ENCODE data around the gene CCDC182.

Gene CCDC182

DNA sequence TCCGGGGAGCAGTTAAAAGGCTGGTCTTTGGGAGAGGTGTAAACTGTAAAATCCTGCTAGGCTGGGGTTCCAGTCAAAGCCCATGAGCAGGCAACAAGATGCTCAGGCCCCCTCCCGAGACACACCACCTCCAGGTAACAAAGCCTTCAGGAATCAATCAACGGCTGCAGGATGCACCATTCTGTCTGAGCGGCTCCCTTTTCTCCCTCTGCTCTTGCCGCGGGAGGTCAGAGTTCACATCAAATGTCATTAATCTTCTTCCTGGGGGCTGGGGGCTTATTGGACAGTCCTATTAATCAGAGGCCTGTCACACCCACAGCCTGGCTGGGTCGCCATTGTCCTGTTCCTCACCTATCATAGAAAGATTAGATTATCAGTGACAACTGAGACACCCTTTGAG is 11.9 kb upstream of the CCDC182 start:
- H3K27me3 ChIP-seq (ENCODE audit: insufficient read depth, low read length): 0 out of 2 replicates have a peak, but pooled peaks cover 4% of the 10 kb centered on the region
- TF ChIP-seq, protein P1, sequence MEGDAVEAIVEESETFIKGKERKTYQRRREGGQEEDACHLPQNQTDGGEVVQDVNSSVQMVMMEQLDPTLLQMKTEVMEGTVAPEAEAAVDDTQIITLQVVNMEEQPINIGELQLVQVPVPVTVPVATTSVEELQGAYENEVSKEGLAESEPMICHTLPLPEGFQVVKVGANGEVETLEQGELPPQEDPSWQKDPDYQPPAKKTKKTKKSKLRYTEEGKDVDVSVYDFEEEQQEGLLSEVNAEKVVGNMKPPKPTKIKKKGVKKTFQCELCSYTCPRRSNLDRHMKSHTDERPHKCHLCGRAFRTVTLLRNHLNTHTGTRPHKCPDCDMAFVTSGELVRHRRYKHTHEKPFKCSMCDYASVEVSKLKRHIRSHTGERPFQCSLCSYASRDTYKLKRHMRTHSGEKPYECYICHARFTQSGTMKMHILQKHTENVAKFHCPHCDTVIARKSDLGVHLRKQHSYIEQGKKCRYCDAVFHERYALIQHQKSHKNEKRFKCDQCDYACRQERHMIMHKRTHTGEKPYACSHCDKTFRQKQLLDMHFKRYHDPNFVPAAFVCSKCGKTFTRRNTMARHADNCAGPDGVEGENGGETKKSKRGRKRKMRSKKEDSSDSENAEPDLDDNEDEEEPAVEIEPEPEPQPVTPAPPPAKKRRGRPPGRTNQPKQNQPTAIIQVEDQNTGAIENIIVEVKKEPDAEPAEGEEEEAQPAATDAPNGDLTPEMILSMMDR (IDR thresholded peaks at IDR 0.05; ENCODE audit: low read length): no peak
- TF ChIP-seq EZH2 (IDR thresholded peaks at IDR 0.05; ENCODE audit: borderline replicate concordance, low read length): no peak
- H3K79me2 ChIP-seq (ENCODE audit: insufficient read depth, low read length): no peaks in the 10 kb centered on the region
- no peak overlapping the region for H3K27ac ChIP-seq (ENCODE audit: low read depth, low read length, poor library complexity, severe bottlenecking)
- no peaks in the 10 kb centered on the region for H3K4me1 ChIP-seq (ENCODE audit: insufficient read depth, low read length, severe bottlenecking)
- H3F3A ChIP-seq (ENCODE audit: insufficient read depth, low read length): no peaks in the 10 kb centered on the region
- H4K20me1 ChIP-seq (ENCODE audit: insufficient read depth, low read length): no peaks in the 10 kb centered on the region
- H3K36me3 ChIP-seq (ENCODE audit: insufficient read depth, low read length): no peaks in the 10 kb centered on the region
- no peak overlapping the region for H2AFZ ChIP-seq (ENCODE audit: low read length)
- no peaks in the 10 kb centered on the region for H3K9me2 ChIP-seq (ENCODE audit: low read depth, low read length)
- no peak overlapping the region for H3K9ac ChIP-seq (ENCODE audit: low read length)
- H3K9me3 ChIP-seq (ENCODE audit: low read length): no peaks in the 10 kb centered on the region
- H3K4me3 ChIP-seq (ENCODE audit: low read depth, low read length, poor library complexity, severe bottlenecking): no peak overlapping the region
- H3K4me2 ChIP-seq (ENCODE audit: low read length): no peak overlapping the region

DNA sequence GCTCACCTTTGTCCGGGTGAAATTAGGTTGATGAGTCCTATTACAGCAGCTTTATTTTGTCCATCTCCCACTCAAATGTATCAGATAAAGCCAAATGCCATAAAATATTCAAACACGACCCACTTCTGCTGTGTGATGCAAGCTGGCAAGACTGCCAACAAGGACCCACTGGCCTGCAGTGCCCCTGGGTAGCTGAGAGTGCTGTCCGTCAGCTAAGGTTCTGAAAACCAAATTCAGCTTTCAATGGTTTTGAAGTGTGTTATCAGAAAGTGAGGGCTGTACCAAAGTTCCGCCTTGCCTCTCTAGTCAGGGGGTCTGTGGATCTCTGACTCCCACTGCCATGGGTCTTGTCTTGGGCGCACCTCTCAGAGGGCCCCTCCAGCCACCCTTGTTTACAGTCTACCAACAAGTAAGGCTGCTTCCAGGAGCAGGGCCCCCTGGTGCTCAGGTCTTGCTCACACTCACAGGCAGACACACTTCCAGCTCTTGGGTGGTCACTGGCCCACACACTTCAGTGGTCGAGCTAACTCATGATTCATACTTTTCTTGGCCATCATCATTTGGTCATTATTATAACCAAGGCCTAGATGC is 10.5 kb upstream of the CCDC182 start:
- no peaks in the 10 kb centered on the region for H3K4me1 ChIP-seq (ENCODE audit: insufficient read depth, low read length, severe bottlenecking)
- no peaks in the 10 kb centered on the region for H3K79me2 ChIP-seq (ENCODE audit: insufficient read depth, low read length)
- H3K27me3 ChIP-seq (ENCODE audit: insufficient read depth, low read length): 0 out of 2 replicates have a peak, but pooled peaks cover 4% of the 10 kb centered on the region
- no peak overlapping the region for H3K27ac ChIP-seq (ENCODE audit: low read depth, low read length, poor library complexity, severe bottlenecking)
- H3K9me2 ChIP-seq (ENCODE audit: low read depth, low read length): no peaks in the 10 kb centered on the region
- H4K20me1 ChIP-seq (ENCODE audit: insufficient read depth, low read length): no peaks in the 10 kb centered on the region
- no peaks in the 10 kb centered on the region for H3K9me3 ChIP-seq (ENCODE audit: low read length)
- TF ChIP-seq EZH2 (IDR thresholded peaks at IDR 0.05; ENCODE audit: borderline replicate concordance, low read length): no peak
- TF ChIP-seq, protein P1 (IDR thresholded peaks at IDR 0.05; ENCODE audit: low read length): peak; percentile 9; the same call in 1 of the 2 replicates
- H3K9ac ChIP-seq (ENCODE audit: low read length): no peak overlapping the region
- H3F3A ChIP-seq (ENCODE audit: insufficient read depth, low read length): no peaks in the 10 kb centered on the region
- H3K4me2 ChIP-seq (ENCODE audit: low read length): no peak overlapping the region
- H2AFZ ChIP-seq (ENCODE audit: low read length): no peak overlapping the region
- H3K36me3 ChIP-seq (ENCODE audit: insufficient read depth, low read length): no peaks in the 10 kb centered on the region
- no peak overlapping the region for H3K4me3 ChIP-seq (ENCODE audit: low read depth, low read length, poor library complexity, severe bottlenecking)

GRCh38 chr17:57752031-57752905 is 7.2 kb upstream of the CCDC182 start:
- Histone ChIP-seq H3K4me1 (ENCODE audit: insufficient read depth, low read length, severe bottlenecking) (no peaks in the 10 kb centered on the region), H2AFZ (ENCODE audit: low read length) (no peak overlapping the region), H4K20me1 (ENCODE audit: insufficient read depth, low read length) (no peaks in the 10 kb centered on the region), H3K4me3 (ENCODE audit: low read depth, low read length, poor library complexity, severe bottlenecking) (no peak overlapping the region), H3K27ac (ENCODE audit: low read depth, low read length, poor library complexity, severe bottlenecking) (no peak overlapping the region), H3K27me3 (ENCODE audit: insufficient read depth, low read length) (0 out of 2 replicates have a peak, but pooled peaks cover under 1% of the 10 kb centered on the region), H3F3A (ENCODE audit: insufficient read depth, low read length) (no peaks in the 10 kb centered on the region), H3K9me2 (ENCODE audit: low read depth, low read length) (no peaks in the 10 kb centered on the region), H3K9ac (ENCODE audit: low read length) (no peak overlapping the region), H3K79me2 (ENCODE audit: insufficient read depth, low read length) (no peaks in the 10 kb centered on the region), H3K4me2 (ENCODE audit: low read length) (no peak overlapping the region), H3K36me3 (ENCODE audit: insufficient read depth, low read length) (no peaks in the 10 kb centered on the region), H3K9me3 (ENCODE audit: low read length) (no peaks in the 10 kb centered on the region)
- no peak for TF ChIP-seq EZH2 (IDR thresholded peaks at IDR 0.05; ENCODE audit: borderline replicate concordance, low read length)
- TF ChIP-seq, protein P1 (IDR thresholded peaks at IDR 0.05; ENCODE audit: low read length): no peak
